Hindlimb muscle (tissue), 1 donor: ENCODE results near the gene REXO4. TPM values are rescaled to one million over a fixed set of nuclear protein-coding genes. Genes with fewer than 3 reads are reported as not detected.
"Not testable (repeated sequence)": the region's sequence is repeated elsewhere in the genome, so short reads cannot be mapped to it uniquely, and the experiment has no call there.

Experiments
- DNase-seq: peaks from one replicate; pipeline ENCODE4 v3.0.0-alpha.2; 2013
- polyA plus RNA-seq: library from polyadenylated mRNA; unstranded; fragments of 120-200 nt; gene quantifications from one replicate; pipeline ENCODE4 v1.2.1, GENCODE V29; 2013; ENCODE audit not compliant: insufficient read length

The REXO4 gene
- polyA plus RNA-seq, 1 donor, result 43.6 TPM

DNA sequence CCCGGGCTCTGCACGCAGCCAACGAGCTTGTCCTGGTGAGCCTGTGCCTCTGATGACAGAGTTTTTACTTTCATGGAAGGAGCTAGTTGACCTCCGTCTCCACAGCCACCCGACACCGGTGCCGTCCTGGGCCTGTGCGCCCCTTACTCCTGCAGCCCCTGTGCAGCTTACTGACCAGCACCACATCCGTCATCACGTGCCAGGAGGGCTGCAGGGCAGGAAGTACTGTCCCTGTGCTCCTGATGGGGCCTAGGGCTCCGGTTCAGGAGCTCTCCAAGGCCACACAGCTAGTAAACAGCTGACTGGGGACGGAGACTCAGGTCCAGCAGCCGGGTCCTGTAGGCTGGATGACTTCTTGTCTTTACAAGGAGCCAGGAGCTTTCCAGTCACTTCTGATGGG is 31.5 kb downstream of the REXO4 start:
- no peak for DNase-seq

DNA sequence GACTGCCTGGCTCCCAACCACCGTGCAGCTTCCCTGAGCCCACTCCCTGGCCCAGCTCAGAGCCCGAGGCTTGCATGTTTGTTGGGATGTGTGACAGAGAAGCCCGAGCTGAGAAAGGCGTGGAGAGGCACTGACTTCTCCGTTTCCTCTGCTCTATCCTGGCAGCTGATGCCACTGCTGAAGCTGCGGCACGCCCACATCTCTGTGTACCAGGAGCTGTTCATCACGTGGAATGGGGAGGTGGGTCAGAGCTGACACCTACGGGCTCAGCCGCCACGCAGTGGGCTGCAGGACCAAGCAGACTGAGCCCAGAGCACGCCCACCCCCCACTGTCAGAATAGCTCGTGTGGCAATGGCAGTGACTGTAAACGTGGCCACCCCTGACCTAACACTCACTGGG is 32.4 kb downstream of the REXO4 start:
- DNase-seq, result no peak

DNA sequence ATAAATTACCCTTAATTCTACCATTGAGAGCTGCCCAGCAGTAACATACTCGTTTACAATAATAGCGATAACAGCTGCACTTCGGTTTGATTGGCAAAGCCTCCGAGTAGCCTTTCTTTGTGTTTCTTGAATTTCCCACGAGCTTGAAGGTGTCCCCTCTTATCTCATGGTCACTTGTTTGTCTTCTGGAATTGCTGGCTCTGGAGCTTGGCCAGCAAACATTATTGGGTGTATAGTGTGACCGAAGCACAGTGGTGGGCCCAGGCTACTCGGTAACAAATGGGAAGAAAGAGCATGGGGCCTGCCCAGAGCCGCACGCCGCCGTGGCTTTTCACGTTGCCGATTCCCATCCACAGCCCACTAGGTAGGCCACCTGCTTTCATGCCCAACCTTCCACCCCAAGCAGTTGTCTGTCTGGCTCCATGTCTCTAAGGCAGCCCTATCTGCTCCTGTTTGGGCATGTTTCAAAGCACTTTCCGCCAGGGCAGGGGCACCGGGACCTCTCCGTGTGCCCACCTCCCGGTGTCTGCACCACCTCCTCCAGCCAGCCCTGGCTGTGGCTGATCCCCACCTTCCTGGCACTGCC is 33.0 kb downstream of the REXO4 start:
- DNase-seq, result no peak

DNA sequence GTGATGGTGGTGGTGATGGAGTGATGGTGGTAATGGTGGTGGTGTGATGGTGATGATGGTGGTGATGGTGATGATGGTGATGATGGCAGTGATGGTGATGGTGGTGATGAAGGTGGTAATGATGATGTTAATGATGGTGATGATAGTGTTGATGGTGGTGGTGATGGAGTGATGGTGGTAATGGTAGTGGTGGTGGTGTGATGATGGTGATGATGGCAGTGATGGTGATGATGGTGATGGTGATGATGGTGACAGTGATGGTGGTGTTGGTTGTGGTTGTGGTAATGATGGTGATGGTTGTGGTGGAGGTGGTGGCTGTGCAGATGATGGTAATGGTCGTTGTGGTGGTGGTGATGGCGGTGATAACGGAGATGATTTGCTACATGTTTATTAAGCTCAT is 34.4 kb downstream of the REXO4 start:
- DNase-seq, result no peak

DNA sequence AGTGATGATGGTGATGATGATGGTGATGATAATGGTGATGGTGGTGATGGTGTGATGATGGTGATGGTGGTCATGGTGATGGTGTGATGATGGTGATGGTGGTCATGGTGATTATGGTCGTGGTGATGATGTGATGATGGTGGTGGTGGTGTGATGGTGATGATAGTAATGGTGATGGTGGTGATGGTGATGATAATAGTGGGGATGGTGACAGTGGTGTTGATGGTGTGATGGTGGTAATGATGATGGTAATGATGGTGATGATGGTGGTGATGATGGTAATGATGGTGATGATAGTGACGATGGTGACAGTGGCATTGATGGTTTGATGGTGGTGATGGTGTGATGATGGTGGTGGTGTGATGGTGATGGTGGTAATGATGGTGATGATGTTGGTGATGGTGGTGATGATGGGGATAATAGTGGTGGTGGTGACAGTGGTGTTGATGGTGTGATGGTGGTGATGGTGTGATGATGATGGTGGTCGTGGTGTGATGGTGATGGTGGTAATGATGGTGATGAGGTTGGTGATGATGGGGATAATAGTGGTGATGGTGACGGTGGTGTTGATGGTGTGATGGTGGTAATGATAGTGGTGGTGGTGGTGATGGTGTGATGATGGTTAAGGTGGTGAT is 35.2 kb downstream of the REXO4 start:
- no peak for DNase-seq

DNA sequence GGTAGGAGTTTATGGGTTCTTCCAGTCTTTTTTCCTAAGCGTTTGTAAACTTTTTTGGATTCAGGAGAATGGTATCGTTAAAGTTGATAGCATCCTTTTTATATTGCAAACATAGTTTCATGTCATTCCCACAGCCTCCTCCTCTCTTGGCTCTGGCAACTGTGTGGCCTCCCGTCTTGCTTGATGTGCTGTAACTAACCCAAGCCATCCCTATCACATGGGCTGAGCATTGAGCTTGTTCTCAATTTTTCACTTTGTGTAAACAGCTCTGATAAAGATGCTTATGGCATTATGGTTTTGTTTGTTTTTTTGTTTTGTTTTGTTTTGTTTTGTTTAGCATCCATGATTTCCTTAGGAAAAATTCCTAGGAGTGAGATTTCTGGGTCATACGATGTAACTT is 37.1 kb downstream of the REXO4 start:
- no peak for DNase-seq

DNA sequence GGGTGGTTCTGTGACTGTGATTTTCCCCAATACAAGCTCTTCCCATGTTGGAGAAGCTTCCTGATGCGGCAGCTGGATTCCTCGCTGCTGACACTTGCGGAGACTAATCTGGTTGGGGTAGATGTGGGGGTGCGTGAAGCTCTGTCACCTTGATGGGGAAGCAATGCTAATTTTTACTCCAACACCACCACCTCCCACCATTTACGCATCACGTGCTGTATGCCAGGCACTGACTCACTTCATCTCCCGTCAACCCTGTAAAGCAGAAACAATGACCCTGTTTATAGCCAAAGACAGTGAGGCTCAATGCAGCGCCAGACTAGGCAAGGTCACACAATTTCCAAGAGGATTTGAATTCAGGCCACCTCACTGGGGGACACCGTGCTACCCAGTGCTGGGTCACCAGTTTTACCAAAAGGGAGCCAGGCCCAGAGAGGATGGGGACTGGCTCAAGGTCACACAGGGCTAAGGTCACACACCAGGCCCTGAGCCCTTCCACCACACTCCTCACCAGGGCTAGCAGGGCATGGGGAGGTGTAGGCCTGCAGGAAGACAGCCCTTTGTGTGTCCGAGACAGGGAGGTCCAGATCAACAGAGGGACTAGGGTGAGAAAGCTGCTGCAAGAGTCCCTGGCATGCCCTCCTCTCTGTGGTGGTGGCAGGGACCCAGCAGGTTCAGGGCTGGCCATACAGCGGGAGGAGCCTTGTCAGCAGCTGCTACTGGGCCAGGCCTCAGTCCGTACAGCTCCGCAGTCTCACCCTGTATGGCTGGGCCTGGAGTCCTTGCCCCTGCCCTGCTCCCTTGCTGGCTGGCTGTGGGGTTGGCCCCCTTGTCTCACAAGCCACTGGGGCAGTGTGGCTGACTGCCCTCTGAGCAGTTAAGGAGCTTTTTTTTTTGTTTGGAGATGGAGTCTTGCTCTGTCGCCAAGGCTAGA is 38.4 kb downstream of the REXO4 start:
- DNase-seq, result no peak

DNA sequence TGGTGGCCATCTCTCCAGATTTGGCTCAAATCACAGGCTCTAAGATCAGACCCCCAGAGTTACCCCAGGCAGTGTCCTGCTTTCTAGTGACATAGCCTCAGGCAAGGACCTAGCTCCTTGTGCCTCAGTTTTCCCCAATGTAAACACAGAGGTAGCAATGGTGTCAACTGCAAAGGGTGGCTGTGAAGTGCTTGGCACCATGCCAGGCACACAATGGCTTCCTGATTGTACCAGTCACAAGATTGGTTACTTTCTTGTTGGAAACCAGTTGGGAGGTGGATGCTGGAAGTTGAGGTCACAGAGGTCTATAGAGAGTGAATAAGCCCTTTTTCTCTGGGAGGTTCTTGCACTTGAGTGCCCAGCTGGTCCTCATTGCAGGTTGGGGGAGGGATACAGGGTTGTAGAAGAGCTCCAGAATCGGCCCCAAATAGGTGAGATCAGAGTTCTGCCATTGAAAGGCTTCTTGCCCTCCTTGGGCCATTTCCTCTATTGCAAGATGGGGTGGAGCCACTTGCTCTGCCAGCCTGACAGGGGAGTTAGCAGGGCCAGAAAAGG is 39.3 kb downstream of the REXO4 start:
- no peak for DNase-seq

DNA sequence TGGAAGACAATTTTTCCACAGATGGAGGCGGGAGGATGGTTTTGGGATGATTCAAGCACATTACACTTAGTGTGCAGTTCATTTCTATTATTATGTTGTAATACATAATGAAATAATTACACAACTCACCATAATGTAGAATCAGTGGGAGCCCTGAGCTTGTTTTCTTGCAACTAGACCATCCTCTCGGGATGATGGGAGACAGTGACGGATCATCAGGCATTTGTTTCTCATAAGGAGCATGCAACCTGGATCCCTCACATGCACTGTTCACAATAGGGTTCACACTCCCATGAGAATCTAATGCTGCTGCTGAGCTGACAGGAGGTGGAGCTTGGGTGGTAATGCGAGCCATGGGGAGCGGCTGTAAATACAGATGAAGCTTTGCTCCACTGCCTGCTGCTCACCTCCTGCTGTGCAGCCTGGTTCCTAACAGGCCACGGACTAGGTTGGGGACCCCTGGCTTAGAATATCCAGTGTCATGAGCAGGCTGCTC is 40.0 kb downstream of the REXO4 start:
- DNase-seq, result no peak

DNA sequence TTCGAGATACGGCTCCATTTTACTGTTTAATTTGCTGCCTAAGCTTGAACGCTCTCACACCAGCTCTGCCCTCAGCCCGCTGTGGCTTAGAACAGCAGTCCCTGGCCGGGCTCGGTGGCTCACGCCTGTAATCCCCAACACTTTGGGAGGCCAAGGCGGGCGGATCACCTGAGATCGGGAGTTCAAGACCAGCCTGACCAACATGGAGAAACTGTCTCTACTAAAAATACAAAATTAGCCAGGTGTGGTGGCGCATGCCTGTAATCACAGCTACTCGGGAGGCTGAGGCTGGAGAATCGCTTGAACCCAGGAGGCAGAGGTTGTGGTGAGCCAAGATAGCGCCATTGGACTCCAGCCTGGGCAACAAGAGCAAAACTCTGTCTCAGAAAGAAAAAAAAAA is 40.5 kb downstream of the REXO4 start:
- DNase-seq, result not testable (repeated sequence)

DNA sequence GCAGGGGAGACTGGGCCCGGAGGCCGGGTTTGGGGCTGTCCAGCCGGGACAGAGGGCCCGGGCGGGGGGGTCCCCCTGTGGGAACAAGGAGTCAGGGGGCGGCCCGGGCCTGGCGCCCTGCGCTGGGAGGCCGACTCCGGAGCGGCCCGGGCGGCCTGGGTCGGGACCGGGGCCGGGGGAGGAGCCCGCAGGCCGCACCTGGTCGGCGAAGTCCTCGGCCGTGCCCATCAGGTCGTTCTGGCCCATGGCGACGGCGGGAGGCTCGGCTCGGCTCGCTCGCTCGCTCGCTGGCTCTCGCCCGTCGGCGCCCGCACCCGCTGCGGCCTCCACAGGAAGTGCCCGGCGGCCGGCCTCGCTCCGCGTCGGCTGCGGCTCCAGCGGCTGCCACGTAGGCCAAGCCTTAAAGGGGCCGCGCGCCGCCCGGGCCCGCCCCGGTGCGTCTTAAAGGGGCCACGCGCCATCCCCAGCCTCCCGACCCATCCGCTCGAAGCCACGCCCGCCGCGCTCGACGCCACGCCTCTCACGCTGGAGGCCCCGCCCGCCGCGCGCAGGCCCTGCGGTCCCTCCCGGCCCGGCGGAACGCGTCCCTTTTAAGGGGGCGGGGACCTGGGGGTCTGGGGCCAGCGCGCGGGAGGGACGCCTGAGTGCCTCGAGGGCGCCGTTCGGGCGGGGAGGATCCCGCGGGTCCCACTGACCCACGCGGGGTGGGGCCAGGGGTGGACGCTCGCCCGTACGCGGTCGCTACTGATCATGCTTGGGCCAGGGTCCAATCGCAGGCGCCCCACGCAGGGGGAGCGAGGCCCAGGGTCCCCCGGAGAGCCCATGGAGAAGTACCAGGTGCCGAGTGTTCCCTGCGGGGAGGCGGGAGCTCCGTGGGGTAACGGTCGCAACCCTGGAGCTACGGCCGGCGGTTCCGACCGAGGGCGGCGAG is 41.8 kb downstream of the REXO4 start, which contains the start of the genes STKLD1 and SURF4:
STKLD1 (plus strand) TSS at position 643 of the 931 bp plus-strand sequence; CDS start at position 751, 108 bp downstream.
SURF4 (minus strand) TSS at position 337 of the 931 bp plus-strand sequence; CDS start at position 246, 91 bp downstream.
- DNase-seq, result peak; percentile 97

DNA sequence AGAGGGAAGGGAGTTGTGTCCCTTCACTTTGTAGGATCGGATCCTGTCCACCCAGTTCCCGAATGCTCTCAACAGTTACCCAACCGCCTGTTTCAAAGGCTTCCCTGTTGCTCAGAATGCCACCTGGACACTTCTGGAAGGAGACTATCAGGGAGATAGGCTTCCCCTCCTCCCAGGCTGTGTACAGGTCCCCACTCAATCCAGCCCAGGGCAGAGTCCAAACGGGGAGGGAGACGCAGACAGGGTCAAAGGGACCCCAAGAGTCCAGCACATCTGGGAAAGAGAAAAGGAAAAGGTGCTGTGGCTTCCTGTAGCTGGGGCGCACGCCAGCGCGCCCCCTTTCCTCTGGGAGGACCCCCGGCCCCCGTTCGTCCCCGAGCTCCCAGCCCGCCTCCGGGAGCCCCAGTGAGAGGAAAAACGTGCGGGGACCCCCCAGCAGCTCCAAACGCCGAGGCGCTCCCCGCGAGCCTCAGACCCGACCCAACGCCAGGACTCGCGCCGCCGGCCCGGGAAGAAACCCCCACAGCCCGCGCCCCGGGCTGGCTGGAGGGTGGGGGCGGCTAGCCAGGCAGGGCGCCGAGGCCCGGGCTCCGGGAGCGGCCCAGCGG is 42.6 kb downstream of the REXO4 start:
- peak; percentile 32 for DNase-seq

DNA sequence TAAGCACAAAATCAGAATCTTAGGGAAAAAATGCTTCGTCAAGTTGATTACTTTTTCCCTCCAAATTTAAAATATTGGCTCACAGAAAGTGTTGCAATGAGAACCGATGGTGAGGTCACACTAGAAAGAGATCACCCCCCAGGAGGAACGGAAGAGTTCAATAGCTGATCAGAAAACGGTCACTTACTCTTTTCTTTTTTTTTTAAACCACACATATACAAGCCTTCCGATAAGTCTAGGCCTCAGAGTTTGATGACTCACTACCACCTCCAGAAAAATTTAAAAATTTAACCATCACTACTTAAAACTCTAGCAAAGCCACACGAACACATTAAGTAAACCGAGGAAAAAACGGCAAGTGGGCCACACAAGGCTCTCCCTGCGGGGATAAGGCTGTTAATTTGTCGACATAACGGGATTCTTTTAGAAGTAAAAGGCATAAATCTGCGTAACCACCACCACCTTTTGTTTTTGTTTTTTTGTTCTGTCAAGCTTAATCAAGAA is 43.1 kb downstream of the REXO4 start:
- DNase-seq, result no peak

DNA sequence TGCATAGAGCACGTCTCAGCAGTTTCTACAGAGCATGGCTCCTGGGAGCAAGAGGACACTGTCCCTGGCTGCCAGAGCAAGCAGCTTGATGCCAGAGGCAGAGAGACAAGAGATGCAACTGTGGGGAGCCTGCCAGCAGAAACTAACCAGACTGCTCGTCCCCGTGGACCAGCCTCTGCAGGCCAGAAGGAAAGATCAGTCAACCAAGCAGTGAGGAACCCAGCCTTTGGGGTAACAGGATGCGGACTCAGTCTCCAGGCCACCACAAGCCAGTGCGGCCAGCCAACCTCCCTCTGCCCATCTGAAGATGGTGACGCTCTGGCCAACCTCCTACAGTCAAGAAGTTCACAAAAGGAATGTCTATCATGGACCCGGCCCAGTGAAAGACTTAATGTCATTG is 45.7 kb downstream of the REXO4 start:
- no peak for DNase-seq

DNA sequence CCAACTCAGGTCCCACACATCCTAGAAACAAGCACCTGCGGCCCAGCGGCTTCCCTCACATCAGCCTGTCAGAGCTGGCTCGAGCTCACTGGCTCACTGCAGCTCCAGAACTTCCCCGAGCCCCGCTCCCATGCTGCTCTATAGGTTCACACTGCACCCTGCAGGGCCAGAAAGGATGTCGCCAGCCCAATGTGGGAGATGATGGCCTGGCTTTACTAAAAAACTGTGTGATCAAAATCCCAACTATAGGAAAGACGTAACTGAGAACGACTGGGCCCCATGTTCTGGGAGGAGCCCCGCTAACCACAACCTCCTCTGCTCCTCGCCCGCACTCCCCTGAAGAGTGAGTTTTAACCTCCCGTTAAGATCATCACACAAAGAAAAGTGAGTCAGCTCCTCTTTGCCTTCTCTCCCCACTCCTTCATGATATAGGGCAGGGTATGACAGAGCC is 46.5 kb downstream of the REXO4 start:
- DNase-seq, result no peak

DNA sequence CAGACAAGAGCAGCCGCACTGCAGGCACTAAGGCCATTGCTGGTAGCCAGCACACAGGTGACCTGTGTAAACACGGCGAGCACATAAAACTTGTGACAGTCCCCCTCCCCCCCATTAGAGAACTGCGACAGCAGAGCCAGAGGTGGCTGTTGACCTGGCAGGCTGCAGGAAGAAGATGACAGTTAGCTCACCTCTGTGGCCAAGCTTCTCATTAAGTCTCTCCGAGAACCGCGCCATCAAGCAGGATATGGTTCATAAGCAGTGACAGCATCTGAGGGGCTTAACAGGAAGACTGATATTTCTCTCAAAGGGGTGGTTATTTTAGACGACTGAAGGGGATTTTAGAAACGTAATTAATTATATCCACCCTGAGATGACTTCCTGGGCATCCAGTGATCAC is 47.1 kb downstream of the REXO4 start:
- no peak for DNase-seq

DNA sequence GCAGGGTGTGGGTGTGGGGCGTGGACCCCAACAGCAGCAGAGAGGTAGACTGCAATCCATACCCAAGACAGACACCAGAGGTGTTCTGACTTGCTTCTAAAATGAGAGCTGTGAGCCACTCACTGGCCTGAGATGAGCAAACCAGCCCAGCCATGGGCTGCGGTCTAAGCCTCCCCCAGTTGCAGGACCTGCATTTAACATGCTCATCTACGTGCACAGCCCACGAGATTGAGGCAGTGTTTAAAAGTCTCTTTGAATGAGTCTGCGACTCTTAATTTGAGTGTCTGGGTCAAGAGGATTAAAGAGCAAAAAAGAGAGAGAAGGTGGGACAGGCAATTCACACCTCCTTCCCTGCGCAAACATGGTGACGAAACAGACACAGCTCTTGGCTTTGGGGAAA is 47.9 kb downstream of the REXO4 start:
- DNase-seq, result no peak

DNA sequence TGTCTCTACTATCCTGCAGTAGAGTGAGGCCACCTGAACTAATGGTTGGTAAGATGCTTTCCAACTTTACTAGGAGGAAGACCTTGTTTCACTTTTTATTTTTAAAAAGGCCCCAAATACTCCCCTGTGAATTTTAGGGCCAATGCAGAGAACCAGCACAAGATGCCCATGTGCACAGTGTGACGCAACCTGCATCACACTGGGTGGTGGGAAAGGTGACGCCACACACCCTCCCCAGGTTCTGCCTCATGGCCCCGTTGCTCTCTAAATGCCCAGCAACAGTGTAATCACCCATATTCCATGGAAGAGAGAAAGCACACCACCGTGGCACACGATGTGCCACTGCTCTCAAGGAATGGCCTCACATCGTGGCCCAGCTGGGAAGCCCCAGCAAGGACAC is 48.4 kb downstream of the REXO4 start:
- no peak for DNase-seq

DNA sequence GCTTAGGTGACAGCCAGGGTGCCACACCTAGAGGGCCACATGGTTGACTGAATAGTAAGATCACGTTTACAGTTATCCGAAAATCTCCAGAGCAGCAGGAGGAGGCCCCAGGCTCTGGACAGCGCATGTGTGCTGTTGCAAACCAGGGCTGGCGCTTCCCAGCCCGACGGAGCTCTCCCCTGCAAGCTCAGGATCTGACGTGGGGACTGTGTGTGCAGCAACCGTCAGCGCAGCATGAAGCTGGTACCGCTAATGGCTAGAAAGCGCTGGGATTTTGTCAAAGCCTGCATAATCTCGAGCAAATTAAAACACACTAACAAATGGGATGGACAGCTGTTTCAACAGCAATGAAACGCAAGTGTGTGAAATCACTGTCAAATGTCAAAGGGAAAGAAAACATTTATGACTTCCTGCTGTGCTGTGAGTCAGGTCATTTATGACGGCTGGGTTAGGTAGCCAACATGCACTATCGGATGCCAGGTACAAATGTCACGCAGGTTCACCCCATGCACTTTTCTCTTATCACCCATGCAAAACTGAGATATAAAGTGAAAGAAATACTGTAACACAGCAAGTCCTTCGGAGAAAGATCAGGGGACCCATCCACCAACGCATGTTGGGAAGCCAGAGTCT is 49.4 kb downstream of the REXO4 start:
- no peak for DNase-seq

DNA sequence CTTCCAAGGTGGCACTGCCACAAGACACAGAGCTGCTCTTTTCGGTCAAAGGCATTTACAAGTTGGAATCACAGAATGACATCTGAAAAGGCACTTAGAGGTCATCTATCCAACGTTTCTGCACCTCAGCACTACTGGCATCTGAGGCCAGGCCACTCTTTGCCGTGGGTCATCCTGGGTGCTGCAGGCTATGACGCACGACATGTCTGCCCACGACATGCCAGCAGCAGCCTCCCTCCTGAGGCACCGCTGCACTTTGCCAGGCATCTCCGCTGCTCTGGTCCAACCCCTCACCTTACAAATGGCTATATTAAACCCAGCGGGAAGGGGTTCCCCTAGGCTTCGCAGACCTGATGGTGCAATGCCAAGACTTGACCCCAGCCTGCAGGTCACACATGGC is 50.0 kb downstream of the REXO4 start:
- no peak for DNase-seq

DNA sequence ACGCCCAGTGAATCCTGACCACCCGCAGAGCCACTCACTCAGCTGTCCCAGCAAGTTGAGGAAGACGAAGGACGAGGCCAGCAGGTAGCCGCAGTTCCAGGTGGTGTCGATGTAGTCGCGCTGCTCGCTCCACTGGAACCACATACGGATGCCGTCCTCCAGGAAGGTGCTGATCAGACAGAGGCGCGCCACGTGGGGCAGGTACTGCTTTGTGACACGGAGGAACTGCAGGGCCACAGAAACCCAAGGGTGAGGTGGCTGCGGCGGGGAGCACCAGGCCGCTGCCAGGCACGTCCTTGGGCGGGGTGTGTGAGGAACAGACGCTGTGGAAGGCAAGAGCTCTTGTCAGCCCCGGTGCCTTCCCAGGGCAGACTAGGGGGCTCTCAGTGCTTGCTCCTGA is 50.6 kb downstream of the REXO4 start:
- DNase-seq, result no peak
